ENCODE data around the gene RPTOR. TPM values are rescaled to one million over a fixed set of nuclear protein-coding genes. Genes with fewer than 3 reads are reported as not detected.
A peak's percentile ranks its signal among the peaks of the same experiment; 100 is the strongest.

The RPTOR gene
- total RNA-seq, 1 experiment from 2014 or later, result 25.1 TPM

DNA sequence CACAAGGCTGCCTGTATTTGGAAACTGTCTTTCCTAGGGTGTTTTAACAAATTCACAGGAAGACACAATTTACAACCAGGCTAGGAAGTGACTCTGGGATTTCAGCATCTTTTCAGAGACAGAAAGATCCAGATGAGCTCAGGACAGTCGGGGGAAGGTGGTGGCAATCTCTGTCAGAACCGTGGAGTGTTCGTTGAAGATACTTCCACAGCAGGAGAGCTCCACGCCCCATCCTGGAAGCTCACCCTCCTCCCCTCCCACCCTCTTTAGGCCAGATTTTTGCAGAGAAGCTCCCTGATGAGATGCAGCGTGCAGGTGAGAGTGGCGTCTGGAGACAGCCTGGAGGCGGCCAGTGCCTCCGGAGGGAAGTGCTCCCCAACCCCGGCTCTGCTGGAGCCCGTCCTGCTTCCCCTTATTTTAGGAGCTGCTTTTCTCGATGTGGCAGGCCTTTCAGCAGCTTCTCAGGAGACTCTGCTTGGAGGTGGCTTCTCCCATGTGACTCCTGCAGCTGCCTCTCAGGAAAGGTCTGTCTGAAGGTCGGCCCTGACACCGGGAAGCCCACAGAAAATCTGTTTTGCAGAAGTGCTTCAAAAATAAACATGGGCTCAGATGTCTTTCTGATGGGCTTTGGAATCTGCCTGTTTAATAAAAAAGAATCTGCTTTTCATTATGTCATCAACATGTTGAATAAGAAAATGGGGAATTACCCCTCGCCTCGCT lies 260.6 kb downstream of the RPTOR start:
- peaks cover 20 to 23% of the 10 kb centered on the region in 2 experiments for H3K4me1 Mint-ChIP-seq
- Histone ChIP-seq H3K4ac (ENCODE audit: low read depth, low read length) (no peak overlapping the region), H3K79me2 (ENCODE audit: insufficient read depth, low read length) (no peaks in the 10 kb centered on the region), H2BK20ac (ENCODE audit: low read depth, low read length, poor library complexity, severe bottlenecking) (no peak overlapping the region), H2BK15ac (ENCODE audit: low read depth, low read length) (no peak overlapping the region), H3K4me1 (ENCODE audit: insufficient read depth, low read length) (no peaks in the 10 kb centered on the region), H4K8ac (replicated peaks; ENCODE audit: insufficient read length, low read depth, low read length) (no peak overlapping the region), H4K20me1 (ENCODE audit: control insufficient read depth, insufficient read depth, insufficient read length) (no peaks in the 10 kb centered on the region), H4K91ac (ENCODE audit: insufficient read length, low read depth, low read length) (no peak overlapping the region), H3K9me3 (ENCODE audit: control insufficient read depth, low read depth, low read length) (no peaks in the 10 kb centered on the region), H2BK5ac (ENCODE audit: insufficient read length, low read length) (no peak overlapping the region), H3K18ac (ENCODE audit: insufficient read length, low read depth, low read length) (no peak overlapping the region), H3K27me3 (ENCODE audit: insufficient read depth, low read length) (no peaks in the 10 kb centered on the region), H2BK120ac (ENCODE audit: low read depth, low read length, poor library complexity, severe bottlenecking) (no peak overlapping the region), H2BK12ac (ENCODE audit: insufficient read length, low read depth, low read length) (no peak overlapping the region), H3K9ac (ENCODE audit: extremely low read depth, insufficient read length, low read length) (no peak overlapping the region), H3K27ac (ENCODE audit: insufficient read length, low read depth, low read length) (no peak overlapping the region), H3K23ac (ENCODE audit: insufficient read length, low read depth, low read length) (no peak overlapping the region), H3K79me1 (ENCODE audit: insufficient read depth, low read depth, low read length, poor library complexity, severe bottlenecking) (no peaks in the 10 kb centered on the region), H3T11ph (ENCODE audit: low read length) (no peak overlapping the region), H3K14ac (ENCODE audit: insufficient read depth, low read length) (no peak overlapping the region), H4K5ac (ENCODE audit: insufficient read length, low read depth, low read length) (no peak overlapping the region), H3K4me2 (ENCODE audit: insufficient read depth, insufficient read length, low read length) (no peak overlapping the region), H3K56ac (ENCODE audit: insufficient read length, low read depth, low read length) (no peak overlapping the region), H3K23me2 (ENCODE audit: insufficient read length, low read depth, low read length, poor library complexity, severe bottlenecking) (no peaks in the 10 kb centered on the region), H2AFZ (ENCODE audit: low read length) (no peak overlapping the region), H2AK5ac (ENCODE audit: insufficient read length, low read length) (no peak overlapping the region)
- H3K27me3 Mint-ChIP-seq (ENCODE audit: low read depth), result no peaks in the 10 kb centered on the region
- TF ChIP-seq CTCF (conservative IDR thresholded peaks at IDR 0.05), result no peak
- no peak overlapping the region for H3K4me3 Mint-ChIP-seq
- peak overlapping the region in 2 of 3 experiments; percentile 39 to 56; a peak in 3 of 7 replicates for H3K27ac Mint-ChIP-seq
- H3K9me3 Mint-ChIP-seq, result peaks cover 15 to 17% of the 10 kb centered on the region in 2 experiments
- peak; percentile 33 for DNase-seq
- H3K36me3 Mint-ChIP-seq (ENCODE audit: insufficient read depth in 1 of 3, low read depth in 3 of 3), result peaks cover 14 to 23% (median 19%) of the 10 kb centered on the region in 3 experiments
- no CpG with 5 or more reads among the region's 15 CpGs for WGBS (ENCODE audit: extremely low coverage, insufficient read length, low lambda C conversion rate)

Data from H9 (cell line).